GM18526 (cell line): ENCODE measurements around the gene NUTF2.

Experiments
- POLR2A ChIP-seq: IDR thresholded peaks from 3 replicates; pipeline ENCODE4 v1.6.1; 2011; ENCODE audit not compliant: insufficient read length; ENCODE audit errors: extremely low read depth

Gene NUTF2

DNA sequence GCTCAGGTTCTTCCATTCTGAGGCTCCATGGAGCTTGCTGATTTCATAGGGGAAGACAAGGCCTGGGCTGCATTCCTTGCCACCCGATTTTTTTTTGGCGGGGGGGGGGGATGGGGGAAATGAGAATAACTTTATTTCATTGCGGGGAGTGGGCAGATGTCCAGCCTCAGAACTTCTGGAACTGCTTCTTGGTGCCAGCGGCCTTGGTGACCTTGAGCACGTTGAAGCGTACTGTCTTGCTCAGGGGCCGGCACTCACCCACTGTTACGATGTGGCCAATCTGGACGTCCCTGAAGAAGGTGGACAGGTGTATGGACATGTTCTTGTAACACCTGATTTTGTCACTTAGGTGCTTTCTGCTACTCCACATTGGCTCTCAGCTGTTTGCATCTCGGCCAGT, 9.1 kb downstream of the NUTF2 start:
- no peak for TF ChIP-seq POLR2A

DNA sequence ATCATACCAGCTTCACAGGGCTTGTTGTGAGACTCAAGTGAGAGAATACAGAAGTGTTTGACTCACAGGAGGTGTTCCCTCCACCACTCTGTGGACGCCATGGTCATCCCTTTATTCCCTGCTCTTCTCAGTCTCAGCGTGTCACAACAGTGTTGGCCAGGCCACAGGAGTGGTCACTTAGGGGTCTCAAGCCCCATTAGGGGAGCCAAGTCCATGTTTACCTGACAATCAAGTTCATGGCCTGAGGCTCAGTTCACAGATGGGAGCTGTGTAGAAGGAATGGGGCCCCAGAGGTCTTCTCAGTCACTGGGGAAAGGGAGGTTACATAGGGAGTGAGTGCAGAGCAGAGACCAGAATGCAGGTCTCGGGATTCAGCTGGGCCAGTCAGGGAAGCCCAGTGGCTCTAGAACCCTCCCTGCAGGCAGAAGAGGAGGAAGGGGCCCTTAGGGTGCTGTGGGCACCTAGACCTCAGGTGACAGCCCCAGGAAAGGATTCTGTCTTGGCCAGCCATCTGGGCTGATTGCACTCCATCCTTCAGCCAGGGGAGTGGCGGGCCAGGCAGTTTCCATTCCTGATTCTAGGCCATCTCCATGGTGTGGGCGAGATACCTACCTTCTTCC, 10.3 kb downstream of the NUTF2 start:
- no peak for TF ChIP-seq POLR2A

DNA sequence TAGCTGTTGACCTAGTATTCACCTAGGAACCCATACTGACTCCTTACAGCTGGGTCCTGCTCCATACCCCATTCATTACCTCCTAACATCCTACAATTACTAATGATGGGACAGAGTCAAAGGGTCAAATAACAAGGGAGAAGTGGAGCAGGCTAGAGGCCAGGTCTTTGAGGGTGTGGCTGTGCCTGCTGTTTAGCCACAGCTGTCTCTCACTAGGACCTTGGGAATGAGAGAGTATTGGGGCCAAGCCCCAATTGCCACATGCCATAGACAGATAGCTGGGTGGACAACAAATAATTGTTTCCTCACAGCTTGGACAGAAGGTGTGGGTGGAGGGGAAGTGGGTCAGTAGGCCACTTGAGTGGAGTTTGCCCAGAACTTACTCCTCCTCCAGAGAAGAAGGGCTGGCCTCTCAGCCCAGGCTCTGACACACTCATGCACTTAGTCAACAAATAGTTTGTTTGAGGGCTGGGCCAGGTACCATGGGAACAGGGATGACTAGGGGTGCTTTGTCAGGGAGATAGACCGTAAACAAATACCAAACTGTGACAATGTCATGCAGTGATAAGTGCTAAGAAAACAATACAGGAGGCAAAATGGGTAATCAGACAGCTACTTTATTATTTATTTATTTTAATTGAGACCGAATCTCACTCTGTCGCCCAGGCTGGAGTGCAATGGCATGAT, 11.0 kb downstream of the NUTF2 start:
- TF ChIP-seq POLR2A: no peak

DNA sequence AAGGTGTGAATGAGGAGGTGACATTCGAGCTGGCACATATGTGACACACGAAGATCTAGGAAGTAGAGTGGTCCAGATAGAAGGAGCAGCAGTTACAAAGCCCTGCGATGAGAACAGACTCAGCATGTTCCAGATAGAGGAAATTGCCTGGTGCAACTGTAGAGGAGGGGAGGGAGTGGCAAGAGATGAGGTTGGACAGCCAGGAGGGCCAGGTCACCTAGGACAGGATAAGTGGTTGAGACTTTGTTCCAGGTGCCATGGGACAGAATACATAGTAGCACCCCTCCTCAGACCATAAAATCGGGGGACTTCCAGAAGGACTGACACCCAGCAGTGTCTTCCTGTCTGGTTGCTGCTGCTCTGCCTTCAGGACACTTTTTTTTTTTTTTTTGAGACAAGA, 11.8 kb downstream of the NUTF2 start:
- no peak for TF ChIP-seq POLR2A

DNA sequence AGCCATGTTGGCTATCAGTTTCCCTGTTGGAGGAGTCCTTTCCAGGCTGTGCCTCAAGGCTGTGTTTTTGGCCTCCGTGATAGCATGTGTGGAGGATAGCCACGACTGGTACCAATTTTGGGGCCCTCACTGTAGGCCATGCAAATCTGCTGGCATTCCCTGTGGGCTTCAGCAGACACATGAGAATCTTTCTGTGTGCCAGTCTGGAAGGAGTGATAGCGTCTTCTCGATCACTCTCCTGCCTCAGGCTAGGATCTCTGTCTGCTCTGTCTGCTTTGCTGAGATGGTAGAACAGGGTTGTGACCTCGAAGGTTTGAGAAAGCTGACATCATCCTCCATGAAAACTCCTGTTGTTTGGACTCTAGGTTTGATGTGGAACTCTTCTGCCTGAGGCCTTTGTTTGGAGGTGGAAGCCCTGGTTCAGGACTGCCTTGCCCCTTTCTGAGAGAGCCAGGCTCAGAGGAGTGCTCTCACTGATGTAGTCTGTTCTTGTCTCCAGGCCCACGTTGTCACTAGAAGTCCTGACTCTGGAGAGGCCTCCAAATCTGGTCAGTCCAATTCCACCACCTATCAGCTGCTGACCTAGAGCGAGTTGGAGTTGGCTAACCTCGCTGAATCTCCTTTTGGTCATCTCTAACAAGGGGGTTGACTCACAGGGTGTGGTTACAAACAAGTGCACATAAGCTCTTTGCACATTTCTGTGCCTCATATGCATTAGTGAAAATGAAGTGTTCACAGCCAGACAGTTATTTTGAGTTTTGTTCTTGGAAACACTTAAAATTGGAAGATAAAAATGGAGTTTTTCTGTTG, 14.1 kb downstream of the NUTF2 start:
- no peak for TF ChIP-seq POLR2A

DNA sequence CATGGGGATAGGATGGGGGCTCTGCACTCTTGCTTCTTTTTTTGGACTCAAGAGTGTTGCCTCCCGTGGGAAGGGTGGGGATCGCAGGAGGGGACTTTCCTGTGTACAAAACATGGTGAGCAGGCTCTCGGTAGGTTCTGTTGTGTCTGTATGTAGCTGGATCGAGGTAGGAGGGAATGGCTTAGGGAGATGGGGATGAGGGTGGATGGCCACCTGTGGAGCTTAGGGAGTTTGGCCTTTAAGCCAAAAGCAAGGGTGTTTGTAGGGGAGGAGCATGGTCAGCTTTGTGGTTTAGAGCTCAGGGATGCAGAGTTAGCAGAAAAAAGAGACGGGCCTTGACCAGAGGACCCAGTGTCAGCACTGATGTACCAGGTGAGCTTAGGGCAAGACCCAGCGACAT, 15.1 kb downstream of the NUTF2 start:
- no peak for TF ChIP-seq POLR2A

DNA sequence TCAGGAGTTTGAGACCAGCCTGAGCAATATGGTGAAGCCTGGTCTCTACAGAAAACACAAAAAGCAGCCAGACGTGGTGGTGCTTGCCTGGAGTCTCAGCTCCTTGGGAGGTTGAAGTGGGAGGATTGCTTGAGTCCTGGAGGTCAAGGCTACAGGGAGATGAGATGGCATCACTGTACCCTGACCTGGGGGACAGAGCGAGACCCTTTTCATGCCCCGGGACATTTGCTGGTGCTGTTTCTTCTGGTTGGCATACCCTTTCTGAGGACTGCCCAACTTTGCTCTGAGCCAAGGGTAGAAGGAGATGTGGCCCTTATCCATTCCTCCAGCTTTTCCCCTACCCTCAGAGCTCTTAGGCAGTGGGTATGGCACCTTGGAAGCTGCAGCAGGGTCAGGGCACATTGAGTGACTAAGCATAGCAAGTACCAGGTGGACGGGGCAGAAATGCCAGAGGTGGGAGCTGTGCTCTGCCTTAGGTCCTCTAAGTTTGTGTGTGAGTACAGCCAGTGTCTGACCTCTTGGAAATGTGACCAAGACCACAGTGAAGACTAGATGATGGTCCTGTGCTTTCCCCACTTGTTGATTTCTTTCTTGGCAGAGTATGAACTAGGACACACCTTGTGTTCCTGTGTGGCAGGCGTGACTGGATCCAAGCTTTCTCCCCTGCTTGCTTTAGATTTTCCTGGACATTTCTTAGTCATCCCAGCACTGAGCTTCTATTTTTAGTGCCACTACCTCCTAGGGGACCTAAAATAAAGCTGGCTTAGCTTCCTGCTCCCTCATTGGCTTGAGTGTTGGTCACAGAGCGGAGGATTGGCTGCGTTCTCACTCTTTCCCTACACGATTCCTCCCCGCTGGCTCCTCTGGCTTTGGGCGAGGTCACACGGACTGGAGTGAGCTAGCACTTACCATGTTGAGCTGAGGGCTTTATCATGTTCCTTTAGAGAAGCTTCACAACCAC, 16.2 kb downstream of the NUTF2 start:
- TF ChIP-seq POLR2A: no peak

DNA sequence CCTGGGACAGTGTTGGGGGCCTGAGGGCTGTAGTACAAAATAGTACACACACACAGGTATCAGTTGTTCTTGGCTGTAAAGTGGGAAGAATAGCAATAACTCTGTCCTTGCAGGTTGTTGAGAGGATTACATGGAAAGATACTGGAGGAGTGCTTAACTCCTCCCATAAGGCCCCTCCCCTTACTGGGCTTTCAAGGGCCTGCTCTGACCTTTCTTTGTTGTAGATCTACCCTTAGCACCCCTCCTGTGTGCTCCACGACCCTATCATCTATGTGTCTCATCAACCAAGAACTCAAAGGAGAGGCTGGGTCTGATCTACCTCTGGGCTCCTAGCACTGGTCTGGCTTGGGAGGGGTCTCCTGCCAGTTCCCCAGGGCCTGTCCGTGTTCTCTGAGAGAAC, 17.9 kb downstream of the NUTF2 start:
- no peak for TF ChIP-seq POLR2A

DNA sequence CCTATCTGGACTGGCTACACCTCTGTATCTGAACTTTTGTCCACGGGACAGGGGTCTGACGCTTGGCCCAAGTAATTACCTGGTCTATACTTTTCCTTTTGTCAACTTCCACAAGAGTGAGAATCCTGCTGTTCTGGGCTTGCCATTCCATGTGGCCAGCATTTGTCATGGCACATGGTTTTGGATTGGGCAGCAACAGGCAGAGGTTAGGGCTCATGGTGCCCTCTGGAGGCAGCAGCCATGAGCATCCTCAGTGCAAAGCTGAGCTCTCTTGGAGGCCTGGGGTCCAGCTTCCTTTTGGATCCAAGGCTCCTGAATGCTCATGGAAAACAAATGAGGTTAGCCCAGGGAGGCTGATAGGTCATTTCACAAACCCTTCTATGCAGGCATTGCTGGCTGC, 18.6 kb downstream of the NUTF2 start:
- no peak for TF ChIP-seq POLR2A

DNA sequence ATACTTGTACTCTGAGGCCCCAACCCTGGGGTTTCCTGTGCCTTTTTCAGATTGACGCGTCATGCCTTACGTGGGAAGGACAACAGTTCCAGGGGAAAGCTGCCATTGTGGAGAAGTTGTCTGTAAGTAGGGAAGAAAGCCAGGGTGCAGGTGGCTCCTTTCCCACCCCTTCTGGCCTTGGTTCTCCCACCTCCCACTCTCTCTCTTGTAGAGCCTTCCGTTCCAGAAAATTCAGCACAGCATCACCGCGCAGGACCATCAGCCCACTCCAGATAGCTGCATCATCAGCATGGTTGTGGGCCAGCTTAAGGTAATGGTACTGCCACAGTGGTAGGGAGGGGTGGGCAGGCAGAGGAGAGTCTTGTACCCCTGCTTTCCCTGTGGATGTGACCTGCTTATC, 21.6 kb downstream of the NUTF2 start:
- TF ChIP-seq POLR2A: no peak

DNA sequence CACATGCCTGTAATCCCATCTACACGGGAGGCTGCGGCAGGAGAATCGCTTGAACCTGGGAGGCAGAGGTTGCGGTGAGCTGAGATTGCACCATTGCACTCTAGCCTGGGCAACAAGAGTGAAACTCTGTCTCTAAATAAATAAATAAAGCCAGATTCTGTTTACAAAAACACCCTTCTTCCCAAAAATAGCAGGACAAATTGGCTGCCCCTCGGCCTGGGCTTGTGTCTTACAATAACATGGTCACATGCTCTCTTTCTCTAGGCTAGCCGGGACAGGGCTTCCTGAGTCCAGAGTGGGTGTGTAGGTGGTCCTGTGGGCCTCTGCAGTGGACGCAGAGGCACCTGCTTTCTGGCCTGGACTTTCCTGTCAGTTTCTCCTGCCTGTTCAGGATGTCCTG, 22.9 kb downstream of the NUTF2 start:
- TF ChIP-seq POLR2A: no peak

DNA sequence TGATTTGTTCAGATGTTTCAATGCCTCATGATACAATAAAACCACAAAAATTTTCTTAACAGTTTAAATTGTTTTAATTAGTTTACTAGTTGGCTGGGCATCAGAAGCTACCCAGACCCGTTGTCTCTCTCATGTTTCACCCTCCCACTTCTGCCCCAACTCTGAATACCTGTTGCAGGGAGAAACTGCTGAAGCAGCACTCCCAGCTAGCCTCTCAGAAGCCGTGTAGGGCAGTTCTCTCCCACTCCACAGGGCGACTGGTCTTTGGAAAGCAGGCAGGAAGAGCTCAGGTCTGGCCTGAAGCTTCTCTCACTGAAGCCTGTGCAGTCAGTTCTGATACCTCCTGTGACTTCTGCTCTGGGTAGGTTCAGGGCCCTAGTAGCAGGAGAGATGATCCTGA, 24.5 kb downstream of the NUTF2 start:
- no peak for TF ChIP-seq POLR2A

DNA sequence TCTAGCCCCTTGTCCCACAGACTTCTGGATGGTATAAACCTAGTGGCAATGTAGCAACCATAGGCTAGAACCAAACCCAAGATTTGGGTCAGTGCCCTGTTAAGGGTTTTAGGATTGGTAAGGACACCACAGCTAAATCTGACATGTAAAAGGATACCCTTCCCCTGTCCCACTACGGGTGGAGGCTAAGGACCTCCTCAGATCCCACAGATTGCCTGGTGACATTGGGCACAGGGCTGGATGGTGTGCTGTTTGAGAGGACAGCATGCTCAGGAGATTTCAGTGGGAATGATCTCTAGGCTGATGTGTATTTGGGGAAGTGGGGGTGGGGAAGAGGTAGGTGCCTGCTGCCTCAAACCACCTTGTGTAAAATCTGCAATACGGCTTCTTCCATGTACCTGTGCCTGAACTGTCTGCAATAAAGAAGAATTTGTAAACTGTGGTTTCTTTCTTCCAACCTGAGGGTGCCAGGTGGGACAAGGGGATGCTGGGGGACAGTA, 25.4 kb downstream of the NUTF2 start:
- no peak for TF ChIP-seq POLR2A

DNA sequence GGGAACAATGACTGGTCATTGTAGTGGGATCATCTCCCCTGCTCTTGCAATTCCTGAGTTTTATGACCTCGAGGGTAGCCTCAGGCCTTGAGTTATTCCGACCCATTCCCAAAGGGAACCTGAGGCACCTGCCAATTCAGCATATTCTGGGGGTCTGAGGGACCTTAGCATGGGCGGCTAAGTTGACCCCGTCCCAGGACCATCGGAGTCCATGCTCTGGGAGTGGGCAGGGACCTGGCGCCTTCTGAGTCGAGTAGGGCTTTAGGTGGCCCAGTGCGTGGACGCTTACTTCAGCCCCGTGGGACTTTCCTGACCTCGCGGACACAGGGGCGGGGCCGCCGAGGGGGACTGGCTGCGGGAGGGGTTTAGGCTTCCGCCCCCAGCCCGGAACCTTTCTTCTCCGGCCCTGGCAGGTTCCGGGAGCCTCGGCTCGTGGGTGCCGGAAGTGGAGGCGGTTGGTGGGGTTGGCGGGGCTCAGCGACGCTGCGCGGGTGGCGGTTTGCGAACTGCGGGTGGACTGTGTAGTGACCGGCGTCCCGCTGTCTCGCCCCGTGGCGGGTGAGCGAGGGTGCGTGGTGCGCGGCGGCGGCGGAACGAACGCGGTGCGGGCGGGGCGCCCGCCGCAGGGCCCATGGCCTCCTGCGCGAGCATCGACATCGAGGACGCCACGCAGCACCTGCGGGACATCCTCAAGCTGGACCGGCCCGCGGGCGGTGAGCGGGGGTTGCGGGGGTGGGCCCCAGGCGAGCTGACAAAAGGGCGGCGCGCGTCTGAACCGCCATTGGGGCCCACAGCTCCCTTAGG, 26.1 kb downstream of the NUTF2 start, which contains the start of gene EDC4:
Gene EDC4 (plus strand): TSS at position 422 of the 804 bp plus-strand sequence. CDS start 210 bp downstream, at position 632.
- TF ChIP-seq POLR2A: peak; percentile 79
